DND-41 (cell line): Measurements from ENCODE around the gene BCL11B.

ENCODE experiments used
- ATAC-seq: fragments of 200-7000 bp; cut with Tn5 transposase; 3 replicates; pipeline ENCODE4 v1.9.1; 2021; ENCODE audit warnings: low read depth; ENCODE audit not compliant: insufficient read depth
- DNase-seq: peaks from one replicate; pipeline ENCODE4 v3.0.0-alpha.2; 2020
- H2AFZ ChIP-seq: 2 replicates; pipeline ENCODE4 v1.6.0; 2012; ENCODE audit warnings: low read depth, low read length
- H3K27ac ChIP-seq: 2 replicates; pipeline ENCODE4 v1.5.1; 2012; ENCODE audit warnings: low read length, inconsistent platforms
- H3K27me3 ChIP-seq: fragments of 200-600 bp; sonication (generic); 2 replicates; pipeline ENCODE4 v1.6.0; 2012; ENCODE audit warnings: low read length, mild to moderate bottlenecking, inconsistent platforms; ENCODE audit not compliant: insufficient read depth, poor library complexity
- H3K36me3 ChIP-seq: 2 replicates; pipeline ENCODE4 v1.5.1; 2012; ENCODE audit warnings: low read length, inconsistent platforms; ENCODE audit not compliant: insufficient read depth
- H3K4me1 ChIP-seq: 2 replicates; pipeline ENCODE4 v1.5.1; 2012; ENCODE audit warnings: mild to moderate bottlenecking, low read length; ENCODE audit not compliant: insufficient read depth
- H3K4me2 ChIP-seq: 2 replicates; pipeline ENCODE4 v1.6.0; 2012; ENCODE audit warnings: mild to moderate bottlenecking, moderate library complexity, low read length, inconsistent platforms; ENCODE audit not compliant: insufficient read depth
- H3K4me3 ChIP-seq, 2 experiments: fragments of 200-600 bp in 1 of 2; shearing (Covaris generic) in 1 of 2; 2 replicates each; pipeline ENCODE4 v1.5.1; 2012 to 2016; ENCODE audit warnings: inconsistent platforms in 2 of 2, low read length in 2 of 2, mild to moderate bottlenecking in 2 of 2, low read depth in 1 of 2, moderate library complexity in 1 of 2
- H3K79me2 ChIP-seq: 2 replicates; pipeline ENCODE4 v1.6.0; 2012; ENCODE audit warnings: low read length, inconsistent platforms; ENCODE audit not compliant: insufficient read depth
- H3K9ac ChIP-seq: 2 replicates; pipeline ENCODE4 v1.6.0; 2012; ENCODE audit warnings: low read depth, mild to moderate bottlenecking, inconsistent platforms, low read length, moderate library complexity
- H3K9me3 ChIP-seq: 2 replicates; pipeline ENCODE4 v1.5.1; 2012; ENCODE audit warnings: low read length, moderate library complexity, mild to moderate bottlenecking, inconsistent platforms; ENCODE audit not compliant: insufficient read depth, severe bottlenecking
- H4K20me1 ChIP-seq: 2 replicates; pipeline ENCODE4 v1.6.0; 2012; ENCODE audit warnings: low read length; ENCODE audit not compliant: insufficient read depth
- EZH2 ChIP-seq: IDR thresholded peaks from 3 replicates; pipeline ENCODE4 v1.6.1; 2012; ENCODE audit warnings: borderline replicate concordance, low read depth, mild to moderate bottlenecking, moderate library complexity, low read length, inconsistent platforms; ENCODE audit not compliant: severe bottlenecking
- TF ChIP-seq, protein P1 (sequence below): IDR thresholded peaks from 2 replicates; pipeline ENCODE4 v1.5.1; 2012; ENCODE audit warnings: borderline replicate concordance, low read length, moderate library complexity, mild to moderate bottlenecking; ENCODE audit not compliant: poor library complexity, severe bottlenecking; ENCODE audit errors: extremely low read depth

BCL11B gene

DNA sequence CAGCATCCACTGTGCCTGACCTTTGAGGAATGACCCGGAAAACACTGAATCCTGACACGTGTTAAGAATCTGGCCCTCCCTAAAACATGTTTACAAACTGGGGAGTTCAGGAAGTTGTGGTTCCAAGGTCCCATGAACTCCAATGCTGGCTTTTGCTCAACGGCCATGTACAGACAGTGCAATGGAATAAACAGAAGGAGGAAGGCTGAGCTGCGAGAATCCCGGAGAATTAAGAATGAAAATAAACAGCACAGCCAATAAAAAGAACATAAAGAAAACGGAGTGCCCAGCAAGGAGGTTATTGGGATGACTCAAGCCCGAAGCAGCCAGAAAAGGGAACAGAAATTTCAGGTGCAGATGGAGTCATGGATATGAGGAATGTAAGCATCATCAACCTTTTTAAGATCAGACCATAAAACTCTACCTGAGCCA lies 32.3 kb downstream of the BCL11B start:
- Histone ChIP-seq H3K79me2 (peaks cover 100% of the 10 kb centered on the region), H4K20me1 (peaks cover 91% of the 10 kb centered on the region), H3K9me3 (no peaks in the 10 kb centered on the region), H2AFZ (no peak overlapping the region), H3K4me1 (peaks cover 6% of the 10 kb centered on the region; the same call in 1 of the 2 replicates), H3K36me3 (peaks cover 89% of the 10 kb centered on the region), H3K27ac (no peak overlapping the region), H3K27me3 (no peaks in the 10 kb centered on the region), H3K4me2 (no peak overlapping the region), H3K9ac (no peak overlapping the region), H3K4me3 (no peak overlapping the region)
- DNase-seq (no peak), ATAC-seq (no peak)
- TF ChIP-seq, protein P1, sequence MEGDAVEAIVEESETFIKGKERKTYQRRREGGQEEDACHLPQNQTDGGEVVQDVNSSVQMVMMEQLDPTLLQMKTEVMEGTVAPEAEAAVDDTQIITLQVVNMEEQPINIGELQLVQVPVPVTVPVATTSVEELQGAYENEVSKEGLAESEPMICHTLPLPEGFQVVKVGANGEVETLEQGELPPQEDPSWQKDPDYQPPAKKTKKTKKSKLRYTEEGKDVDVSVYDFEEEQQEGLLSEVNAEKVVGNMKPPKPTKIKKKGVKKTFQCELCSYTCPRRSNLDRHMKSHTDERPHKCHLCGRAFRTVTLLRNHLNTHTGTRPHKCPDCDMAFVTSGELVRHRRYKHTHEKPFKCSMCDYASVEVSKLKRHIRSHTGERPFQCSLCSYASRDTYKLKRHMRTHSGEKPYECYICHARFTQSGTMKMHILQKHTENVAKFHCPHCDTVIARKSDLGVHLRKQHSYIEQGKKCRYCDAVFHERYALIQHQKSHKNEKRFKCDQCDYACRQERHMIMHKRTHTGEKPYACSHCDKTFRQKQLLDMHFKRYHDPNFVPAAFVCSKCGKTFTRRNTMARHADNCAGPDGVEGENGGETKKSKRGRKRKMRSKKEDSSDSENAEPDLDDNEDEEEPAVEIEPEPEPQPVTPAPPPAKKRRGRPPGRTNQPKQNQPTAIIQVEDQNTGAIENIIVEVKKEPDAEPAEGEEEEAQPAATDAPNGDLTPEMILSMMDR = no peak
- no peak for TF ChIP-seq EZH2

DNA sequence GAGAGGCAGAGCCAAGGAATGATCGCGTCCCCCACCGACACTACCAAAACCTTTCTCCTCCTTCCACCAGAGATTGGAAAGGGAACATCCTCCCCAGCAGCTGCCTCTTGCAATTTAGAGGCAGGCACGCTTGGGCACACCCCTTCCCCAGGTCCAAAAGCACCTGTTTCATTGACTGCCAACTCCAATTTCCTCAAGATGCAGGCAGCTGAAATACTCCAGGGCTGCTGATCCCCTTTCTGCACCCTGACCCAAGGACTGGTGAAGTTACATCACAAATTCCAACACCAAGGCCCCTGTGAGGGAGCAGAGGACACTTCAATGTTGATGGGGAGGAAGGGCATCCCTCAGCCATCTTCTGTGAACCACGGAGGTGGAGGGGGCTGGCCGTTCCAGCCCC lies 33.8 kb downstream of the BCL11B start:
- H4K20me1 ChIP-seq = peaks cover 91% of the 10 kb centered on the region
- no peaks in the 10 kb centered on the region for H3K27me3 ChIP-seq
- H3K9me3 ChIP-seq = no peaks in the 10 kb centered on the region
- H3K36me3 ChIP-seq = peaks cover 89% of the 10 kb centered on the region
- no peak overlapping the region for H3K9ac ChIP-seq
- H3K79me2 ChIP-seq = peaks cover 100% of the 10 kb centered on the region
- H3K4me1 ChIP-seq = peaks cover 11% of the 10 kb centered on the region; the same call in 1 of the 2 replicates
- H3K4me2 ChIP-seq = no peak overlapping the region
- no peak for DNase-seq
- H3K27ac ChIP-seq = no peak overlapping the region
- H2AFZ ChIP-seq = no peak overlapping the region
- H3K4me3 ChIP-seq = no peak overlapping the region
- TF ChIP-seq, protein P1 = no peak
- no peak for TF ChIP-seq EZH2
- ATAC-seq = no peak

DNA sequence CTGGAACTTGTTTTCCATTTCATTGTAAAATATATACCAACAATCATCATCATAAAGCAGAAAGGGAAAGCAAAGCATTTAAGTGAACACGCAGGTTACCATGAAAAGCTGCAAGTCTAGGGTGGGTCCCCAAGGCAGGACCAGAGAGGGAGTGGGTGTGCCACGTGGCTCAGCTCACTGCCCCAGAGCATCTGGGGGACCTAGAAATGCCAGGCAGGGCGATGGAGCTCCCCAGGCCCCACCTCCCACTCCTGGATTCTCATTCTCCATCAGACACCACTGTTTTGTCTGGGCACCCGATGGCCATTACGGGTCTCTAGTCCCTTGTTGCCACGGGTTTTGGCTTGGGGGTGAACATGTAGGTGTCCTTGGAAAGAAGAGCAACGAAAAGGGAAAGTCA lies 34.7 kb downstream of the BCL11B start:
- Histone ChIP-seq H3K9me3 (no peaks in the 10 kb centered on the region), H3K9ac (no peak overlapping the region), H3K4me2 (no peak overlapping the region), H3K4me1 (peaks cover 11% of the 10 kb centered on the region; the same call in 1 of the 2 replicates), H3K36me3 (peaks cover 92% of the 10 kb centered on the region), H3K4me3 (no peak overlapping the region), H2AFZ (no peak overlapping the region), H4K20me1 (peaks cover 91% of the 10 kb centered on the region), H3K27ac (no peak overlapping the region), H3K79me2 (peaks cover 100% of the 10 kb centered on the region), H3K27me3 (no peaks in the 10 kb centered on the region)
- DNase-seq = no peak
- TF ChIP-seq EZH2 = no peak
- TF ChIP-seq, protein P1 = no peak
- no peak for ATAC-seq
